NCI-H446 treated with DMSO at 0.1 percent for 48 hours (cell line): ENCODE results near the gene GPR142.

Experiments
- DNase-seq: peaks from one replicate; lab custom pipeline; 2025; lab: John Stamatoyannopoulos, UW

Gene GPR142

GRCh38 chr17:74345433-74346241 lies 21.7 kb upstream of the GPR142 start:
- no peak for DNase-seq

GRCh38 chr17:74347646-74348045 lies 19.7 kb upstream of the GPR142 start:
- no peak for DNase-seq

- no peak for DNase-seq
Measured at GRCh38 chr17:74349120-74349519, 18.2 kb upstream of the GPR142 start.

GRCh38 chr17:74350486-74350885 lies 16.8 kb upstream of the GPR142 start:
- no peak for DNase-seq

- DNase-seq: no peak
Measured at GRCh38 chr17:74351552-74352210, 15.6 kb upstream of the GPR142 start.

GRCh38 chr17:74353446-74354060 lies 13.8 kb upstream of the GPR142 start:
- no peak for DNase-seq

- no peak for DNase-seq
Measured at GRCh38 chr17:74354123-74354522, 13.2 kb upstream of the GPR142 start.

- DNase-seq: no peak
Measured at GRCh38 chr17:74354561-74354960, 12.7 kb upstream of the GPR142 start.

- DNase-seq: no peak
Measured at GRCh38 chr17:74355065-74355464, 12.2 kb upstream of the GPR142 start.

GRCh38 chr17:74356646-74357465 lies 10.4 kb upstream of the GPR142 start:
- DNase-seq: no peak

- DNase-seq: no peak
Measured at GRCh38 chr17:74357466-74357809, 9.9 kb upstream of the GPR142 start.

- DNase-seq: no peak
Measured at GRCh38 chr17:74358697-74359096, 8.6 kb upstream of the GPR142 start.

- no peak for DNase-seq
Measured at GRCh38 chr17:74359916-74360315, 7.4 kb upstream of the GPR142 start.

GRCh38 chr17:74360899-74361229 lies 6.4 kb upstream of the GPR142 start:
- no peak for DNase-seq

GRCh38 chr17:74361230-74362068 lies 5.9 kb upstream of the GPR142 start, which contains the start of gene BTBD17:
Gene BTBD17, minus strand, starts transcription at chr17:74361868. Its CDS starts 49 bp downstream, at chr17:74361819.
- no peak for DNase-seq

- DNase-seq: no peak
Measured at GRCh38 chr17:74362069-74362405, 5.3 kb upstream of the GPR142 start.

- peak; percentile 36 for DNase-seq
Measured at GRCh38 chr17:74362810-74363498, 4.4 kb upstream of the GPR142 start.

- peak; percentile 11 for DNase-seq
Measured at GRCh38 chr17:74368341-74369081, 1.2 kb downstream of the GPR142 start.

GRCh38 chr17:74369221-74369620 lies 1.9 kb downstream of the GPR142 start:
- no peak for DNase-seq
